ENCODE measurements around the gene SDS. TPM values are rescaled to one million over a fixed set of nuclear protein-coding genes. Genes with fewer than 3 reads are reported as not detected.

SDS gene
- total and polyA plus RNA-seq, 2 of the 8 experiments (the other 6 are each of a cell fraction or from before 2014, with no cell fraction given): 0.21 TPM; not detected in 1

GRCh38 chr12:113364698-113365097, 39.0 kb downstream of the SDS start:
- WGBS, 2 experiments (ENCODE audit: extremely low coverage in 1 of 2, insufficient coverage in 1 of 2, insufficient read length in 1 of 2, insufficient replicate concordance in 2 of 2, low coverage in 1 of 2, low lambda C conversion rate in 2 of 2, missing lambda C conversion rate in 1 of 2): 85% methylated on average over 5 of the region's 5 CpGs; no CpG with 5 or more reads in 1 of the 2 experiments
- Histone ChIP-seq H3K18ac (ENCODE audit: extremely low read depth, low read length) (no peak overlapping the region), H2BK12ac (ENCODE audit: low read depth, low read length) (no peak overlapping the region), H3K36me3 (ENCODE audit: control insufficient read depth in 2 of 4, insufficient read depth in 4 of 4, low read length in 3 of 4) (no peaks in the 10 kb centered on the region), H2BK20ac (ENCODE audit: low read length) (no peak overlapping the region), H3K79me1 (ENCODE audit: low read depth, low read length) (peaks cover 3% of the 10 kb centered on the region), H4K8ac (ENCODE audit: extremely low read depth, insufficient read depth, low read length) (no peak overlapping the region), H2AK5ac (ENCODE audit: low read depth, low read length) (no peak overlapping the region), H2BK15ac (ENCODE audit: low read length) (no peak overlapping the region), H3K23ac (ENCODE audit: insufficient read length) (no peak overlapping the region), H3K27ac (ENCODE audit: low read depth, low read length) (no peak overlapping the region), H3K9ac (replicated peaks in 1 of 4; ENCODE audit: extremely low read depth in 1 of 4, low read depth in 3 of 4, low read length in 3 of 4) (no peak overlapping the region), H3K27me3 (replicated peaks in 1 of 4; ENCODE audit: control insufficient read depth in 3 of 4, extremely low read depth in 1 of 4, insufficient read depth in 3 of 4, low read length in 3 of 4) (no peaks in the 10 kb centered on the region), H3K23me2 (ENCODE audit: low read depth, low read length) (no peaks in the 10 kb centered on the region), H2AFZ (ENCODE audit: low read length) (no peak overlapping the region), H3K4ac (replicated peaks; ENCODE audit: insufficient read length, low read depth, low read length) (no peak overlapping the region), H3K4me1 (replicated peaks in 1 of 4; ENCODE audit: control insufficient read depth in 3 of 4, insufficient read depth in 4 of 4, low read length in 3 of 4) (peaks cover 0 to under 1% (median 0%) of the 10 kb centered on the region in 4 experiments; a peak in 1 of 7 replicates), H3K56ac (replicated peaks; ENCODE audit: insufficient read length, low read depth, low read length) (no peak overlapping the region), H4K91ac (replicated peaks; ENCODE audit: insufficient read length, low read length) (no peak overlapping the region), H3K79me2 (ENCODE audit: control insufficient read depth in 1 of 2, insufficient read depth in 2 of 2, low read length in 2 of 2) (no peaks in the 10 kb centered on the region; a peak in 1 of 4 replicates), H4K20me1 (replicated peaks in 1 of 2; ENCODE audit: control insufficient read depth in 1 of 2, insufficient read depth in 2 of 2, low read length in 2 of 2) (peaks cover 3 to 4% of the 10 kb centered on the region in 2 experiments), H3K14ac (ENCODE audit: insufficient read length) (no peak overlapping the region), H3K4me3 (ENCODE audit: extremely low read depth in 1 of 4, insufficient read depth in 2 of 4, low read depth in 3 of 4, low read length in 4 of 4) (no peak overlapping the region), H3K4me2 (ENCODE audit: insufficient read depth in 1 of 2, low read depth in 2 of 2, low read length in 2 of 2) (no peak overlapping the region), H2BK5ac (ENCODE audit: low read depth, low read length) (no peak overlapping the region), H4K5ac (ENCODE audit: insufficient read length, low read depth, low read length) (no peak overlapping the region), H3K9me3 (ENCODE audit: insufficient read depth in 2 of 2, low read depth in 1 of 2, low read length in 1 of 2) (no peaks in the 10 kb centered on the region), H2BK120ac (replicated peaks; ENCODE audit: low read depth, low read length) (no peak overlapping the region)
- ChIA-PET CTCF (ENCODE audit: partially characterized antibody) (interaction anchor here (0.9 kb wide), 1 partner anchor 75 kb away, joined by 3 read pairs; no protein-coding TSS in a partner anchor), POLR2A (ENCODE audit: partially characterized antibody) (interaction anchor here (1.5 kb wide), 1 partner anchor 16 kb away, joined by 5 read pairs; no protein-coding TSS in a partner anchor)
- FAIRE-seq (no peak), DNase-seq (ENCODE audit: low read depth in 1 of 2, low spot score in 2 of 2) (no peak)
- TF ChIP-seq BACH1 (IDR thresholded peaks at IDR 0.05; ENCODE audit: low read length): no peak
